Right cardiac atrium (tissue), 5 donors: ENCODE measurements around the gene SLC15A5. TPM values are rescaled to one million over a fixed set of nuclear protein-coding genes. Genes with fewer than 3 reads are reported as not detected.
A peak's percentile ranks its signal among the peaks of the same experiment; 100 is the strongest.

Source experiments
- ATAC-seq, 2 donors: fragments of 200-7000 bp; cut with Tn5 transposase; one replicate each; pipeline versions ENCODE4 v1.8.0 to v1.9.1; 2020; ENCODE audit warnings: moderate library complexity in 2 of 2, mild to moderate bottlenecking in 1 of 2
- DNase-seq, 3 donors: peaks; one replicate each; pipeline ENCODE4 v3.0.0-alpha.2; 2020
- H3K27ac ChIP-seq: one replicate; pipeline ENCODE4 v1.5.1; 2013; ENCODE audit warnings: mild to moderate bottlenecking, low read length, control low read depth, moderate library complexity
- H3K27me3 ChIP-seq: one replicate; pipeline ENCODE4 v1.6.1; 2013; ENCODE audit not compliant: control insufficient read depth, insufficient read depth
- H3K4me1 ChIP-seq: one replicate; pipeline ENCODE4 v1.6.1; 2013; ENCODE audit warnings: low read length; ENCODE audit not compliant: control insufficient read depth, insufficient read depth
- H3K4me3 ChIP-seq: one replicate; pipeline ENCODE4 v1.5.1; 2013; ENCODE audit warnings: low read length, control low read depth
- H3K9me3 ChIP-seq: one replicate; pipeline ENCODE4 v1.6.1; 2013; ENCODE audit warnings: low read length; ENCODE audit not compliant: control insufficient read depth
- WGBS: extraction: QIAGEN DNeasy Blood & Tissue Kit; methylation state at CpG from one replicate; pipeline ENCODE4 v1.1.7; 2013; 5-methylcytosine and 5-hydroxymethylcytosine counted together
- intact Hi-C, 4 donors: fragments of 100-400 bp; cut with DNase I; formaldehyde crosslinking; loops; one replicate each; pipeline versions ENCODE4 v1.11.0 to v1.14.0; 2022 to 2023
- polyA plus RNA-seq: library from polyadenylated mRNA; stranded (reverse); fragments of 200-250 nt; gene quantifications from one replicate; pipeline ENCODE4 v1.2.3, GENCODE V29; 2013
- total RNA-seq, 4 donors: library from RNA; stranded (reverse); fragmentation: NEBNext Ultra II Directional; extraction: Animal tissue kit (Norgen Biotek cat#: 25700); gene quantifications; one replicate each; pipeline ENCODE4 v1.2.1, GENCODE V29; 2021
- donor health status: healthy with polysubstance abuse.
- donor health status: DM: no; HTN: yes; CAD: no.
- donor health status: DM: no; HTN: no; CAD: no.
- donor health status: DM: no; HTN: yes; CAD: no; lungs with severe emphysema.
- donor health status: DM: yes; HTN: yes; CAD: no.

SLC15A5 gene
- total and polyA plus RNA-seq, 5 donors = not detected

DNA sequence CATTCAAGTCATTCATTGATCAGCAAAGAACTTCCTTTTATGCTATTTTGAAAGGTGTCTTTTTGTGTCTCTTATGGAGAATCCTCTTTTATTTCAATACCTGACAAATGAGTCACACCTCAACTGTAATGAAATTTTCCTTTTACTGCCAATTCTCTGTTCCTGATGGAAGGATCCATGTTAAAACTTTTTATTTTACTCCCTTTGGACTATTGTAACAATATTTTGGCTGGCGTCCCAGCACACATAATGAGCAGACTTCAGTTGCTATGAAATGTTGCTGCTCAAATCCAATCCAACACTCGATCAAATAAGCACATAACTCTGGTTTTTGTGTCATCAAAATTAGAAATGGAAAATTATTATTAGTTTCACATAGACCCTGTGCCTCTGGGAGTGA is 21.9 kb upstream of the SLC15A5 start:
- DNase-seq = peak in 2 of 3 donors; percentile 13 to 54
- WGBS = 52% methylated on average over 2 of the region's 2 CpGs
- Histone ChIP-seq H3K9me3 (no peaks in the 10 kb centered on the region), H3K27me3 (no peaks in the 10 kb centered on the region), H3K27ac (no peak overlapping the region), H3K4me3 (no peak overlapping the region), H3K4me1 (no peaks in the 10 kb centered on the region)
- intact Hi-C loops = no loop called here
- no peak for ATAC-seq

DNA sequence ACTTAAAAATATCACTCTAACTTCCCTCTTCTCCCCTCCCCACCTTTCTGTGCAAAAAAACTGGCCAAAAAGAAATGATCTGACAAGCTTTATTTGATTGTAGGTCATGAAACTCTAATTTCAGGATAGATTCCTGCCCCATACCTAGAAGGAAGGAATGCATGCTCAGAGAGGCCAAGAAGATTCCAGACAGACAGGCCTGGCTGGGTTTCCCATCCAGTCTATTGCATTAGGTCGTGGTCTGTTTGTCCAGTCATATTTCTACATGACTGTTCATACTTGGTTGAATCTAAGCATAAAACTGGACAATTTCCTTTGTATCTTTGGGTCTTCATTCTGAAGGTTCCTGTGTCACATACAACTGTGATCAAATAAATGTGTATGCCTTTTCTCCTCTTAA is 20.0 kb upstream of the SLC15A5 start:
- WGBS = 63% methylated on average over 1 of the region's 1 CpG
- H3K9me3 ChIP-seq = no peaks in the 10 kb centered on the region
- intact Hi-C loops = no loop called here

DNA sequence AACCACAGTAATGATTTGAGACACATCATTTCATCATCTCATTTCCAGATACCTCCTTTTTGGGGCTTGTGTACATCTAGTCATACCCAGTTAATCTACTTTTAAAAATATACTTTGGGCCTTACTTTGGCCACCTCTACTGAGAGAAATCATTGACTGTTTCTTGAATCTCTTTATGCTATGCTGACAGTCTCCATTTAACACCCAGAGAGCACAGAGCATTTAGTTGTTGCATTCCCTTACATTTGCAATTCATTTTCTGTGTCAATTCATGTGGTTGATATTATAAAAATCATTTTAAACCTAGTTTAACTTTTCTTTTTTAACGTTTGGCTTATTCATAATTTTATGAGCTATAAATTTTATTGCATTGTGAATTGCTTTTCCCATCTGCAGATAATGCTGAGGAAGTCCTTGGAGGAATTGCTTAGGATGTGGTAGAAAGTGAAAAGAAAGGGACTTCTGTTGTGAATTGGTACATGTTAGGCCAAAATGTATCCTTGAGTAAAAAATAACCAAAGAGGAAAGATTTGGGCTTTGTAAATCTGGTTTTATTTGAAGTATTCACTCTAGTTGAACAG is 17.0 kb upstream of the SLC15A5 start:
- Histone ChIP-seq H3K9me3 (no peaks in the 10 kb centered on the region), H3K27ac (no peak overlapping the region), H3K4me1 (no peaks in the 10 kb centered on the region), H3K27me3 (no peaks in the 10 kb centered on the region), H3K4me3 (no peak overlapping the region)
- intact Hi-C loops = no loop called here
- ATAC-seq (no peak), DNase-seq (no peak)
- WGBS = 27% methylated on average over 1 of the region's 1 CpG

More for the DNA sequence above, 20.0 kb upstream of the SLC15A5 start:
- DNase-seq (no peak), ATAC-seq (no peak)
- no peak overlapping the region for H3K27ac ChIP-seq
- H3K4me1 ChIP-seq = no peaks in the 10 kb centered on the region
- H3K4me3 ChIP-seq = no peak overlapping the region
- H3K27me3 ChIP-seq = no peaks in the 10 kb centered on the region

GRCh38 chr12:16291032-16291431 is 13.5 kb upstream of the SLC15A5 start:
- Histone ChIP-seq H3K27ac (no peak overlapping the region), H3K9me3 (no peaks in the 10 kb centered on the region), H3K27me3 (no peaks in the 10 kb centered on the region), H3K4me1 (no peaks in the 10 kb centered on the region), H3K4me3 (no peak overlapping the region)
- ATAC-seq (no peak), DNase-seq (no peak)
- WGBS = 86% methylated on average over 4 of the region's 4 CpGs
- intact Hi-C loops = no loop called here

DNA sequence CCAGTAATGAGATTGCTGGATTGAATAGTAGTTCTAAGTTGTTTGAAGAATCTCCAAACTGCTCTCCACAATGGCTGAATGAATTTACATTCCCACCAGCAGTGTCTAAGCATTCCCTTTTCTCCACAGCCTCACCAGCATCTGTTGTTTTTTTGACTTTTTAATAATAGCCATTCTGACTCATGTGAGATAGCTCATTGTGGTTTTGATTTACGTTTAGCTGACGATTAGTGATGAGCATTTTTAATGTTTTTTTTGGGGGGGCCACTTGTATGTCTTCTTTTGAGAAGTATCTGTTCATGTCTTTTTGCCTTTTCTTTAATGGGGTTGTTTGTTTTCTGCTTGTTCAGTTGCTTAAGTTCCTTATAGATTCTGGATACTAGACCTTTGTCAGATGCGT is 8.1 kb upstream of the SLC15A5 start:
- no peaks in the 10 kb centered on the region for H3K4me1 ChIP-seq
- no peaks in the 10 kb centered on the region for H3K27me3 ChIP-seq
- no peak for DNase-seq
- no peak overlapping the region for H3K4me3 ChIP-seq
- 88% methylated on average over 3 of the region's 3 CpGs for WGBS
- no peak for ATAC-seq
- H3K27ac ChIP-seq = no peak overlapping the region
- intact Hi-C loops = no loop called here
- no peaks in the 10 kb centered on the region for H3K9me3 ChIP-seq

GRCh38 chr12:16282978-16283377 is 5.5 kb upstream of the SLC15A5 start:
- Histone ChIP-seq H3K4me1 (no peaks in the 10 kb centered on the region), H3K4me3 (no peak overlapping the region), H3K27ac (no peak overlapping the region), H3K27me3 (no peaks in the 10 kb centered on the region), H3K9me3 (no peaks in the 10 kb centered on the region)
- intact Hi-C loops = no loop called here
- WGBS = 59% methylated on average over 2 of the region's 2 CpGs
- ATAC-seq = no peak
- DNase-seq = no peak

DNA sequence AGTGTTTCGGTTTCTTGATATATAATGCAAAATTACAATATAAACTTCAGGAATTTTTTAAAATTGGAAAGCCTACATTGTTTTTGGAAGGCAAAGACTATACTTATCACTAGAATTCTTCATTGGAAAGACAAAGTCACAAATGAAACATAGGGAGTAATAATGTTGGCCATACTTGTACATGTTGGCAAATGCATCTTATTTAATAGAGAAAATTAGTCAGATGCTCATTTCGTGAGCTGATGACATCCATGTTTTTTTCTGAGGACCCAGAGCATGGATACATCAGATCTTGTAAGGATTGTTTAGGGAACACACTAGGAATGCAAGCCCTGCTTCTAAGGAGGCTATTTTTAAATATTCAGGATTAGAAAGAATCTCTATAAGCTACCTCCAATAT is 4.6 kb upstream of the SLC15A5 start:
- intact Hi-C loops = no loop called here
- Histone ChIP-seq H3K27ac (no peak overlapping the region), H3K4me1 (no peaks in the 10 kb centered on the region), H3K4me3 (no peak overlapping the region), H3K27me3 (no peaks in the 10 kb centered on the region), H3K9me3 (no peaks in the 10 kb centered on the region)
- WGBS = 52% methylated on average over 2 of the region's 2 CpGs
- peak in 1 of 2 donors; percentile 42 for ATAC-seq
- DNase-seq = no peak

- Histone ChIP-seq H3K4me1 (no peaks in the 10 kb centered on the region), H3K9me3 (no peaks in the 10 kb centered on the region), H3K4me3 (no peak overlapping the region), H3K27me3 (no peaks in the 10 kb centered on the region), H3K27ac (no peak overlapping the region)
- ATAC-seq (peak; percentile 93 to 95), DNase-seq (peak in 1 of 3 donors; percentile 16)
- WGBS = 35% methylated on average over 3 of the region's 3 CpGs
- intact Hi-C loops = no loop called here
Measured at GRCh38 chr12:16281157-16281556, 3.7 kb upstream of the SLC15A5 start.

DNA sequence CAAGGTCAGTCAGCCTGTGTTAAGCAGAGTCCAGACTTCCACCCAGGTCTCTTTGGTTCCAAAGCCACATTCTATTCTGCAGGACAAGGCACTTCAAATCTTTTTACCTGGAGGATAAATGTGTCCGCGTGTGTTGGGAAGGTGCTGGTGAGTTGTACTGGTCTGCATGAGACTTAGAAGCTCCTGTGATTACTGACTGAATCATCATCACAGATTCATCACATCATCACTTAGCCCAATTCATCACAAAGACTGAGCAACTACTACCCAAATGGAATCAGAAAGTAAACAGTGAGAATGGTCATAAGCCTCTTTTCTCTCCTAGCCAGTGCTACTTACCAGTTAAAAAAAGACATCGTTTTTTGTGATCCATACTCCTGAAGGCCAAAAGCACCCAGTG is 5.3 kb downstream of the SLC15A5 start:
- no peaks in the 10 kb centered on the region for H3K9me3 ChIP-seq
- no peaks in the 10 kb centered on the region for H3K4me1 ChIP-seq
- no peaks in the 10 kb centered on the region for H3K27me3 ChIP-seq
- intact Hi-C loops = no loop called here
- H3K4me3 ChIP-seq = no peak overlapping the region
- whole genome bisulfite sequencing = 69% methylated on average over 3 of the region's 3 CpGs
- no peak for DNase-seq
- no peak for ATAC-seq
- no peak overlapping the region for H3K27ac ChIP-seq

- Histone ChIP-seq H3K27me3 (no peaks in the 10 kb centered on the region), H3K4me1 (no peaks in the 10 kb centered on the region), H3K9me3 (no peaks in the 10 kb centered on the region), H3K4me3 (no peak overlapping the region), H3K27ac (no peak overlapping the region)
- no peak for DNase-seq
- 19% methylated on average over 1 of the region's 1 CpG for WGBS
- ATAC-seq = no peak
- intact Hi-C loops = no loop called here
Measured at GRCh38 chr12:16271062-16271461, 6.4 kb downstream of the SLC15A5 start.

DNA sequence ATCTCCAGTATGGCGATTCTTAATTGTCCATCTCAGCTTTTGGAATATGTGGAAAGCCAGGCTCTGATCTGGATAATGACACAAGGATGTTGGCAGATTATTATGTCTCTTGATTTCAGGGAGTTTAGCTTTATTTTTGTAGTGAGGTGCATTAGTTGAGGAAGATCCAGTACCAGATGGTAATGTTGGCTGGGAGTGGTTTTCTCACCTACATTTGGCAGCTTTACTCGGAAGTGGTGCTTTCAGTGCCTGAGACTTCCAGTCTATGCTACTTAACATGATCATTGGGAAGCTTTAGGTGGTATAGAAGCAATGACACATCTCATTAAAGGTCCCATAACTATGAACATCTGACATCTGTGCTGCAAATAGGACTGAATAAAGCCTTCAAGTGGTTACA is 7.5 kb downstream of the SLC15A5 start:
- Histone ChIP-seq H3K4me1 (no peaks in the 10 kb centered on the region), H3K27me3 (no peaks in the 10 kb centered on the region), H3K27ac (no peak overlapping the region), H3K4me3 (no peak overlapping the region), H3K9me3 (no peaks in the 10 kb centered on the region)
- DNase-seq (no peak), ATAC-seq (no peak)
- whole genome bisulfite sequencing = 71% methylated on average over 2 of the region's 2 CpGs
- intact Hi-C loops = no loop called here

DNA sequence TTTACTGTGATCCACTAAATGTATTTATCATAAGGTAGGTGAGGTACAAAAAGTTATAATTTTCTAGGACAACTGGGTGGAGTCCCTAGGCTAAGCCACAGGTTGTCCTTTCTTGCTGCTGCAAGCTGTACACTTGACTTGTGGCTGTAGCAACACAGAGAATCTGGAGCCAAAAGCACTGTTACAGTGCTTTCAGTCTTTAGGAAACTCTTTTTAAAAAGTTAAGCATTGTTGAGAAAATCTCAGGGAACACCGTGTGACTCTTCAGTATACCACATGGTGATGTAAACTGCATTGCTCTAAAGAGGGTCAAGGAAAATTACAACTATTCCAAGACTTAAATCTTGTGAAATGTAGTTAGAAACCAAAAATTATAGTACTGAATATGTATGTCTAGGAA is 11.4 kb downstream of the SLC15A5 start:
- peaks cover 1% of the 10 kb centered on the region for H3K9me3 ChIP-seq
- no peak overlapping the region for H3K4me3 ChIP-seq
- no peak for ATAC-seq
- H3K27ac ChIP-seq = no peak overlapping the region
- no peaks in the 10 kb centered on the region for H3K27me3 ChIP-seq
- intact Hi-C loops = no loop called here
- WGBS = 55% methylated on average over 1 of the region's 1 CpG
- DNase-seq = no peak
- no peaks in the 10 kb centered on the region for H3K4me1 ChIP-seq
